ENCODE results near the gene STAB2.

STAB2 gene

DNA sequence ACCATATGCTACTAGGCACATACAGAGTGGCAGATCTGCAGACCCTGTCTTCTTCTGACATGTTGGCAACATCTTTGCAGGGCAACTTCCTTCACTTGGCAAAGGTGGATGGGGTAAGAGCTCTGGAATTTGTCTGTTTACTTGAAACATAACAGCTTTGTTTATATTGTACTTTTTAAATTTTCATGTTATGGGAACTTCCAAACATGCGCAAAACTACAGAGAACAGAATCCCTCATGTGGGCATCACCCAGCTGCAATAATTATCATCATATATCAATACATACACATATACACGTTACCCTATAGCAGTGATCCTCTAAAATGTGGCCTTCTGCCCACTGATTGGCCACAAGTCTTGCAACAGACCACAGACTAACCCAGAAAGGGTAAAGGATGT lies 103.4 kb downstream of the STAB2 start:
- DNase-seq (ENCODE audit: low spot score) = no peak

DNA sequence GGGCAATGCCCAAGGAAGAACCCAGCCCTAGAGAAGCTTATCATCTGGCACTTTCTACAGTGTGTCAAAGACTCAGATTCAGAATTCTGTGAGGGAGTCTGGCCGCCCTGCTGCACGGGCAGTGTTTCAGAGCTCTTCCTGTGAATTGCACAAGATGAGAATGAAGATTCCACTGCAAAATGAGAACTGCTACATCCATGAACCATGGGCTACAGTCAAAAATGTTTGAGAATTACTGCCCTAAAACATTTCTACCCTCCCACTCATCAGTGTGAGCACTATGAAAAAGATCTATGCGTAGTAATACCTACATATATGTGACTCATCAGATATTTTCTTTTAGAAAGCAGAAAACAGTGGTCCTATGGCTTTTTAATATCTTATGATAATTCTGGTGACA lies 104.0 kb downstream of the STAB2 start:
- no peak for DNase-seq (ENCODE audit: low spot score)

DNA sequence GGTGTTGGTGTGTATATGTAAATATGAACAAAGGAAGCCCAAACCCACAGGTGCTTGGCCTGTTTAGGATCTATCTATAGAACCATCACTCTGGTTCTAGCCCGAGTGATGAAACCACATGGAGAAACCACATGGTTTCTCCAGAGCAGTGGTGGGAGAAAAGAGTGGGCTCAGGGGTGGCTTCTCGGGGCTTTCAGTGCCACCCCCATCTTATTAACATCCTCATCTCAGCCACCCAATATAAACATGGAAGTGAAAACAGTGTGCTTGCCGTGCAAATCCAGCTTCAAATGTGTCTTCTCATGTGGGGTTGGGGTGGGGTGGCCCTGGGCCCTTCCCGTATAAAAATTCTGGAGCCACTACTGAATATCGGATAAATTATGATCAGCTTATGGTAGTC lies 109.0 kb downstream of the STAB2 start:
- DNase-seq (ENCODE audit: low spot score) = no peak

DNA sequence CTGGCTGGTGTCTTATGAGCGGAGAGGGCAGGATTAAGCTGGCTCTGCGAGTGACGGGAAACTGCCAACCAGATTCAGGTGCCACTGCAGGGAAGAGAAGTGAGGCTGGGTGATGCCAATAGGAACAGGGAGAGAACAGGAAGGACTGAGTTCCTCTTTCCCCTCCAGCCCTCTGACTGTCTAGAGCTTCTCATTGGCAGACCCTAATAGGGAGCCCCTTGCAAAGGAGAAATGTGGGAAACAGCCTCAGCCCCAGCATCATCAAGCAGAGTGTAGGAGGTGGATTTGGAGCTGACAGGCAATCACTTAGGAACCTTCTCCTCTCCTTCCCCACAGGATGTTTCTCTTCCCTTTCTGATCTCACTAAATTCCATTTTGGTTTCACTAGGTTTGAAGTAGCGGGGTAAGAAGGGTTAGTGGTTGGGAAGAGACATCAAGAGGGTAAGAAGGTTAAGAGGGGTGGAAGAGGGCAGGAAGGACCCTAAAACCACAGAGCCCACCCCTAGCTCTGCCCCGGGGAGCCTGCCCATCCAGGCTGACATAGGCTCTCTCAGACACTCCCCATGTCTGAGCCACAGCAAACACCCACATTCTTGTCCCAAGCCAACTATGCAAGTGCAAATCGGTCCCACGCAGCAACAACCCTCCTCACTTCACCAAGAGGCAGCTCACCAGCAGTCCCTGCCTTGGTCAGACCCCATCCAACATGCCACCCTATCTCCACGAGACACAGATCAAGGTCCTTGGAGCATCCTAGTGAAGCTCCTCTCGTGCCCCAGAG lies 111.1 kb downstream of the STAB2 start:
- DNase-seq (ENCODE audit: low spot score) = no peak

- no peak for DNase-seq (ENCODE audit: low spot score)
These were observed 111.9 kb downstream of the STAB2 start for GRCh38 chr12:103698752-103699560.

- DNase-seq (ENCODE audit: low spot score) = no peak
These were observed 118.0 kb downstream of the STAB2 start for GRCh38 chr12:103705098-103705497.

GRCh38 chr12:103705927-103706326 lies 118.9 kb downstream of the STAB2 start:
- DNase-seq (ENCODE audit: low spot score) = peak; percentile 28

GRCh38 chr12:103707446-103707845 lies 120.4 kb downstream of the STAB2 start:
- no peak for DNase-seq (ENCODE audit: low spot score)

GRCh38 chr12:103710544-103710943 lies 123.5 kb downstream of the STAB2 start:
- no peak for DNase-seq (ENCODE audit: low spot score)

DNA sequence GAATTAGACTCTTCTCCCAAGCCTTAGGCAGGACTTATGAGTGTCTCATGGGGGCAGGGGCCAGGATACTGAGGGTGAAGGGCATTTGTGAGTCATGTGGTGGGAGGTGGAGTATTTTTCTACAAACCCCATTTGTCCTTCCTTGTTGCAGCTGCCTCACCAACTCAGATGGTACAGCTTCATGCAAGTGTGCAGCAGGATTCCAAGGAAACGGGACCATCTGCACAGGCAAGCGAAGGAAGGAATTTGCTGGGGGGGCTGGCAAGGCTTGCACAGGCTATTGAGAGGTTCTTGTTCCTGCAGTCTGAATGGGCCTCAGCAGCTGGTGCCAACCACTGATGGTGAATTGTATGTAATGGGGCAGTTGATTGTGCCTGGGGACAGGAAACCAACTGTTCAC lies 125.1 kb downstream of the STAB2 start:
- DNase-seq (ENCODE audit: low spot score) = no peak

- DNase-seq (ENCODE audit: low spot score) = no peak
These were observed 128.4 kb downstream of the STAB2 start for GRCh38 chr12:103715494-103715893.

GRCh38 chr12:103716517-103717196 lies 129.6 kb downstream of the STAB2 start:
- DNase-seq (ENCODE audit: low spot score) = no peak

GRCh38 chr12:103725398-103725797 lies 138.3 kb downstream of the STAB2 start:
- DNase-seq (ENCODE audit: low spot score) = no peak

GRCh38 chr12:103727638-103728037 lies 140.6 kb downstream of the STAB2 start:
- DNase-seq (ENCODE audit: low spot score) = no peak

- DNase-seq (ENCODE audit: low spot score) = no peak
These were observed 141.2 kb downstream of the STAB2 start for GRCh38 chr12:103728323-103728722.

- DNase-seq (ENCODE audit: low spot score) = no peak
These were observed 142.4 kb downstream of the STAB2 start for GRCh38 chr12:103729499-103729898.

- no peak for DNase-seq (ENCODE audit: low spot score)
These were observed 144.5 kb downstream of the STAB2 start for GRCh38 chr12:103731539-103731938.

GRCh38 chr12:103734863-103735262 lies 147.8 kb downstream of the STAB2 start:
- no peak for DNase-seq (ENCODE audit: low spot score)

DNA sequence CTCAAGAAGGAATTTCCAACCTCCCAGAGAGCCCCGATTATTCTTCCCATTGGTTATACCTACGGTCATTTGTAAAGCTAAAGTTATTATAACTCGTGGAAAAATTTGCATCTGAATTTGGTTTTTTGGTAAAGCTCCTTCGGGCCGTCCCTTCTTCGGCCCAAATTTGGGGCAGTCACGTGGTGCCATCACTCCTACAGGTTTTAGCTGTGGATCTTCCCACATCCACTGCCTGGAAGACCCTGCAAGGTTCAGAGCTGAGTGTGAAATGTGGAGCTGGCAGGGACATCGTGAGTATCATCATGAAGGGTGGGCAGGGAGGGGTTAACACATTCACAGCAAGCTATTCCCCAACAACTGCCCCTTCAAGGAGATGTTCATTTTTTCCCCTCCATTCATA lies 148.2 kb downstream of the STAB2 start:
- DNase-seq (ENCODE audit: low spot score) = no peak

GRCh38 chr12:103736572-103736971 lies 149.5 kb downstream of the STAB2 start:
- no peak for DNase-seq (ENCODE audit: low spot score)

DNA sequence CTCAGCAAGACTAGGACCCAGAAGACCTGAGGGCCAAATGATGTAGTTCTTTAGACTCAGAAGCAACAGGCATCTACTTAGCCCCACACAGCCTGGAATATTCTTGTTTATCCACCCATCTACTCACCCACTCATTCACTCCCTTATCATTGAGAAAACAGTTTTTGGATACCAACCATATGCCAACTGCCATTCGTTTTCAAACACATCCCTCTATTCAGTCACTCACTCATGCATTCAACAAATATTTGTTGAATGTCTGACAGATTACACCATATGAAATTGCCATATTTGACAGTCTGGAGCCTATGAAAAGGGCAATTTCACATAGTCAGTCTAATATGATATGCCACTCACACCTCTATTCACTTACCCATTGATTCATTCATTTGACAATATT lies 150.8 kb downstream of the STAB2 start:
- DNase-seq (ENCODE audit: low spot score) = no peak

DNA sequence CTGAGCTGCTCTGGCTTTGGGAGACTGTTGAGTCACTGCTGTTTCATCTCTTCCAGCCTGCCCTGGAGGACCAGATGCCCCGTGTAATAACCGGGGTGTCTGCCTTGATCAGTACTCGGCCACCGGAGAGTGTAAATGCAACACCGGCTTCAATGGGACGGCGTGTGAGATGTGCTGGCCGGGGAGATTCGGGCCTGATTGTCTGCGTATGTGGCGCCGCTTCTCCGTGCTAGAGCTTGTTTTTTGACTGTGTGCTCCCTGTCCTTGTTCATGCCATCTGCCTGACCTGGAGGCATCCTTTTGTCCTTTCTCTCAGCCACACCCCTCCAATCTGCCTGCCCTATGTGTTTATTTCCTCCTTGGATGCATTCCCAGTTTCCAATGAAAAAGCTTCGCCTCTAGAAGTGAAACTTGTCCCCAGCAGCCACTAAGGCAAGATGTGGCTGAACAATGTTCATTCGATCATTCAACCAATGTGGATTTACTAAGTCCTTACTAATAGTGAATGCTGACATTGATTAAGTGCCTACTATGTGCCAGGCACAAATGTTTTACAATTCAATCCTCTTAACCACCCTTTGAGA lies 155.4 kb downstream of the STAB2 start:
- DNase-seq (ENCODE audit: low spot score) = no peak

DNA sequence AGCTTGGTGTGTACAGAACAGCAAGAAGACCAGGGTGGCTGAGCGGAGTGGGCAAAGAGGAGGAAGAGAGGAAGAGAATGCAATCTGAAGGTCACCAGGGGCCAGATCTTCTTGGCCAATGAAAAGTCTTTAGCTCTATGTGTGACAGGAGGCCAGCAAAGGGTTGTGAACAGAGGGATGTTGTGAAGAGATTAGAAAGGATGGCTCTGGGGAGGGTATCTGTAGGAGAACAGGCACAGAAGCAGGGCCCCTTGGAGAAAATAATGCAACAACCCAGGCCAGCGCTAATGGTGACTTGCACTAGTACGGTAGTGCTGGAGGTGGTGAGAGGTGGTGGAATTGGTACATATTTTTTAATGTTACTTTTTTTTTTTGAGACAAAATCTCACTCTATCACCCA lies 156.7 kb downstream of the STAB2 start:
- no peak for DNase-seq (ENCODE audit: low spot score)
